ENCODE data around the gene CDH2.

Gene CDH2

DNA sequence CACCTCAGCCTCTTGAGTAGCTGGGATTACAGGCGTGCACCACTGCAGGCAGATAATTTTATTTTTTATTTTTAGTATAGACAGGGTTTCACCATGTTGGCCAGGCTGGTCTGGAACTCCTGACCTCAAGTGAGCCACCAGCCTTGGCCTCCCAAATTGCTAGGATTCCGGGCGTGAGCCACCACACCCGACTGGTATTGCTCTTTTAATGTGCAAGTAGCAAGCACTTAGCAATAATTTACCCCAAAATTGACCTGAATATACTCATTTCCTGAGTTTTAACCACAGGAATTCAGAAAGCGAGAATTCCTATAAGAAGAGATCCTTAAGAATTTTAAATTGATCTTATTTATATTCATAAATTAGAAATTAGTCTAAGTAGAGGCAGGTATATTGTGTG, 169.1 kb downstream of the CDH2 start:
- Histone ChIP-seq H3K9me3 (ENCODE audit: insufficient read depth, low read length) (no peaks in the 10 kb centered on the region), H3K27me3 (ENCODE audit: low read depth, low read length) (no peaks in the 10 kb centered on the region), H3K4me1 (ENCODE audit: low read length) (no peaks in the 10 kb centered on the region), H2AFZ (ENCODE audit: low read depth, low read length) (no peak overlapping the region), H3K4me3 (ENCODE audit: low read length) (no peak overlapping the region), H3K36me3 (replicated peaks; ENCODE audit: low read depth, low read length) (no peaks in the 10 kb centered on the region), H3K79me2 (ENCODE audit: low read length) (no peaks in the 10 kb centered on the region), H3K9ac (ENCODE audit: low read length) (no peak overlapping the region), H3K27ac (ENCODE audit: low read length) (no peak overlapping the region), H3K4me2 (ENCODE audit: low read length) (no peak overlapping the region), H4K20me1 (ENCODE audit: insufficient read depth, low read length) (no peaks in the 10 kb centered on the region)
- no peak for TF ChIP-seq EZH2phosphoT487 (IDR thresholded peaks at IDR 0.05; ENCODE audit: low read depth)
- TF ChIP-seq, protein P1, sequence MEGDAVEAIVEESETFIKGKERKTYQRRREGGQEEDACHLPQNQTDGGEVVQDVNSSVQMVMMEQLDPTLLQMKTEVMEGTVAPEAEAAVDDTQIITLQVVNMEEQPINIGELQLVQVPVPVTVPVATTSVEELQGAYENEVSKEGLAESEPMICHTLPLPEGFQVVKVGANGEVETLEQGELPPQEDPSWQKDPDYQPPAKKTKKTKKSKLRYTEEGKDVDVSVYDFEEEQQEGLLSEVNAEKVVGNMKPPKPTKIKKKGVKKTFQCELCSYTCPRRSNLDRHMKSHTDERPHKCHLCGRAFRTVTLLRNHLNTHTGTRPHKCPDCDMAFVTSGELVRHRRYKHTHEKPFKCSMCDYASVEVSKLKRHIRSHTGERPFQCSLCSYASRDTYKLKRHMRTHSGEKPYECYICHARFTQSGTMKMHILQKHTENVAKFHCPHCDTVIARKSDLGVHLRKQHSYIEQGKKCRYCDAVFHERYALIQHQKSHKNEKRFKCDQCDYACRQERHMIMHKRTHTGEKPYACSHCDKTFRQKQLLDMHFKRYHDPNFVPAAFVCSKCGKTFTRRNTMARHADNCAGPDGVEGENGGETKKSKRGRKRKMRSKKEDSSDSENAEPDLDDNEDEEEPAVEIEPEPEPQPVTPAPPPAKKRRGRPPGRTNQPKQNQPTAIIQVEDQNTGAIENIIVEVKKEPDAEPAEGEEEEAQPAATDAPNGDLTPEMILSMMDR (IDR thresholded peaks at IDR 0.05; ENCODE audit: low read depth, low read length) = no peak

GRCh38 chr18:28005164-28005563, 171.8 kb downstream of the CDH2 start:
- no peaks in the 10 kb centered on the region for H3K9me3 ChIP-seq (ENCODE audit: insufficient read depth, low read length)
- no peaks in the 10 kb centered on the region for H3K4me1 ChIP-seq (ENCODE audit: low read length)
- H3K4me3 ChIP-seq (ENCODE audit: low read length) = no peak overlapping the region
- no peaks in the 10 kb centered on the region for H3K36me3 ChIP-seq (replicated peaks; ENCODE audit: low read depth, low read length)
- no peak overlapping the region for H2AFZ ChIP-seq (ENCODE audit: low read depth, low read length)
- no peak overlapping the region for H3K27ac ChIP-seq (ENCODE audit: low read length)
- no peak overlapping the region for H3K9ac ChIP-seq (ENCODE audit: low read length)
- H3K27me3 ChIP-seq (ENCODE audit: low read depth, low read length) = no peaks in the 10 kb centered on the region
- H3K4me2 ChIP-seq (ENCODE audit: low read length) = no peak overlapping the region
- TF ChIP-seq, protein P1 (IDR thresholded peaks at IDR 0.05; ENCODE audit: low read depth, low read length) = no peak
- no peaks in the 10 kb centered on the region for H4K20me1 ChIP-seq (ENCODE audit: insufficient read depth, low read length)
- H3K79me2 ChIP-seq (ENCODE audit: low read length) = no peaks in the 10 kb centered on the region

DNA sequence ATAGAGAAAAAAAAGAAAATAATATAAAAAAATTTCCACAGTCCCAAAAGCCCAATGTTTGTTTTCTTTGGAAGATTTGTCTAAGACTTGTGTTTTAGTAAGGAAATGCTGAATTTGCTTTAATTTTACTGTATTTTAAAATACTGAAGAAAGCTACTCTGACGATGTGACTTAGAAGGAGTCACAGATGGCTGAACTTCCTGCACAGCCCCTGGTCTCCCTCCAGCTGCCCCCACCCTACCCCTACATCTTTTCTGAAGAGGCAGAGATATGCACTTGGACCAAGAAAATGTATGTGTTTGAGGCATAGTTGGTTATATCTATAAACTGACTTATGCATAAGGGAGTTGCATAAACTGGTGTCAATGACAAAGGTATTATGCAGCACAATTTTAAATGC, 172.3 kb downstream of the CDH2 start:
- Histone ChIP-seq H3K4me2 (ENCODE audit: low read length) (no peak overlapping the region), H3K9ac (ENCODE audit: low read length) (no peak overlapping the region), H3K4me1 (ENCODE audit: low read length) (no peaks in the 10 kb centered on the region), H3K79me2 (ENCODE audit: low read length) (no peaks in the 10 kb centered on the region), H3K27me3 (ENCODE audit: low read depth, low read length) (no peaks in the 10 kb centered on the region), H4K20me1 (ENCODE audit: insufficient read depth, low read length) (no peaks in the 10 kb centered on the region), H3K27ac (ENCODE audit: low read length) (no peak overlapping the region), H2AFZ (ENCODE audit: low read depth, low read length) (no peak overlapping the region), H3K4me3 (ENCODE audit: low read length) (no peak overlapping the region), H3K36me3 (replicated peaks; ENCODE audit: low read depth, low read length) (no peaks in the 10 kb centered on the region), H3K9me3 (ENCODE audit: insufficient read depth, low read length) (no peaks in the 10 kb centered on the region)
- TF ChIP-seq, protein P1 (IDR thresholded peaks at IDR 0.05; ENCODE audit: low read depth, low read length) = no peak

DNA sequence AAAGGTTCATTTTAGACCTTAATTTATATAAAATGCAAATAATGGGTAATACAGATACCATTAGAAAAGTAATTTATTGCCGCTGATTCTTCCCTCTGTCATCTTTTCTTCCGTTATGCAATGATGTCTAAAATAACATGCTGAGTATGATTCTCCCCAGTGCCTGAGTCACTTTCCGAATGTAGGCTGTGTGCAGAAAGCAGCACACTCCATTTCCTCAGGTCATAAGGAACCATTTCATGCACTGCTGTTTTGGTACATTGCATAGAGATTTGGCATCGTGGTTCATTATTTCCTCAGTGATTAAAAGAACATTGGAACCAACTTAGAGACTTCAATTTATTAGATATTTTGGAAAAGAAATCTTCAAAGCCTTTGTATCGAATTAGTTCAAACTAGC, 173.5 kb downstream of the CDH2 start:
- Histone ChIP-seq H3K4me2 (ENCODE audit: low read length) (no peak overlapping the region), H3K27ac (ENCODE audit: low read length) (no peak overlapping the region)

More for the DNA sequence above, 173.5 kb downstream of the CDH2 start:
- H4K20me1 ChIP-seq (ENCODE audit: insufficient read depth, low read length) = no peaks in the 10 kb centered on the region
- TF ChIP-seq EZH2phosphoT487 (IDR thresholded peaks at IDR 0.05; ENCODE audit: low read depth) = no peak
- TF ChIP-seq, protein P1 (IDR thresholded peaks at IDR 0.05; ENCODE audit: low read depth, low read length) = no peak
- H3K9ac ChIP-seq (ENCODE audit: low read length) = no peak overlapping the region
- no peaks in the 10 kb centered on the region for H3K36me3 ChIP-seq (replicated peaks; ENCODE audit: low read depth, low read length)
- H3K4me1 ChIP-seq (ENCODE audit: low read length) = no peaks in the 10 kb centered on the region
- no peak overlapping the region for H3K4me3 ChIP-seq (ENCODE audit: low read length)
- H3K27me3 ChIP-seq (ENCODE audit: low read depth, low read length) = no peaks in the 10 kb centered on the region
- no peak overlapping the region for H2AFZ ChIP-seq (ENCODE audit: low read depth, low read length)
- H3K9me3 ChIP-seq (ENCODE audit: insufficient read depth, low read length) = no peaks in the 10 kb centered on the region
- no peaks in the 10 kb centered on the region for H3K79me2 ChIP-seq (ENCODE audit: low read length)
